Keratinocyte (primary cell): Measurements from ENCODE around the gene PFDN4. TPM values are rescaled to one million over a fixed set of nuclear protein-coding genes. Genes with fewer than 3 reads are reported as not detected.

Experiments
- DNase-seq: peaks from one replicate; pipeline ENCODE4 v3.0.0-alpha.2; 2011; ENCODE audit warnings: low read depth, missing footprints, low spot score
- FAIRE-seq: peaks from 2 replicates; lab custom pipeline; 2011; peaks lifted over from hg19 to GRCh38; lab: Jason Lieb, UNC
- H2AFZ ChIP-seq: 2 replicates; pipeline ENCODE4 v1.6.0; 2012; ENCODE audit warnings: low read length, control low read depth, inconsistent platforms; ENCODE audit not compliant: control insufficient read depth
- H3K27ac ChIP-seq: 2 replicates; pipeline ENCODE4 v1.5.1; 2011; ENCODE audit warnings: low read length; ENCODE audit not compliant: control insufficient read depth, insufficient read depth
- H3K27me3 ChIP-seq: 3 replicates; pipeline ENCODE4 v1.6.0; 2011; ENCODE audit warnings: low read length; ENCODE audit not compliant: control insufficient read depth, insufficient read depth; ENCODE audit errors: extremely low read depth
- H3K36me3 ChIP-seq, 2 experiments: 2 replicates in 1 of 2; 3 replicates in 1 of 2; pipeline ENCODE4 v1.5.1; 2011; ENCODE audit warnings: low read length in 2 of 2, mild to moderate bottlenecking in 1 of 2; ENCODE audit not compliant: control insufficient read depth in 2 of 2, insufficient read depth in 2 of 2; ENCODE audit errors: extremely low read depth in 1 of 2
- H3K4me1 ChIP-seq: 3 replicates; pipeline ENCODE4 v1.5.1; 2011; ENCODE audit warnings: low read length; ENCODE audit not compliant: control insufficient read depth, insufficient read depth; ENCODE audit errors: extremely low read depth
- H3K4me2 ChIP-seq: 3 replicates; pipeline ENCODE4 v1.6.0; 2011; ENCODE audit warnings: low read depth, low read length; ENCODE audit not compliant: control insufficient read depth, insufficient read depth; ENCODE audit errors: extremely low read depth
- H3K4me3 ChIP-seq, 3 experiments: fragments of 200-600 bp in 1 of 3; sonication (generic) in 1 of 3; 2 replicates in 2 of 3; 3 replicates in 1 of 3; pipeline ENCODE4 v1.5.1; 2011 to 2016; ENCODE audit warnings: low read length in 3 of 3, mild to moderate bottlenecking in 3 of 3, control low read depth in 2 of 3, inconsistent platforms in 1 of 3, low read depth in 1 of 3, mixed read lengths in 1 of 3, mixed run types in 1 of 3, moderate library complexity in 1 of 3; ENCODE audit not compliant: control insufficient read depth in 2 of 3, insufficient read depth in 2 of 3; ENCODE audit errors: extremely low read depth in 1 of 3
- H3K79me2 ChIP-seq: 2 replicates; pipeline ENCODE4 v1.6.0; 2012; ENCODE audit warnings: low read length; ENCODE audit not compliant: control insufficient read depth, insufficient read depth
- H3K9ac ChIP-seq: 3 replicates; pipeline ENCODE4 v1.6.0; 2011; ENCODE audit warnings: low read length; ENCODE audit not compliant: control insufficient read depth, insufficient read depth; ENCODE audit errors: extremely low read depth
- H3K9me1 ChIP-seq: 3 replicates; pipeline ENCODE4 v1.6.0; 2011; ENCODE audit warnings: low read length; ENCODE audit not compliant: control insufficient read depth, insufficient read depth; ENCODE audit errors: extremely low read depth
- H3K9me3 ChIP-seq: 2 replicates; pipeline ENCODE4 v1.5.1; 2012; ENCODE audit warnings: low read depth, low read length; ENCODE audit not compliant: control insufficient read depth
- H4K20me1 ChIP-seq: 3 replicates; pipeline ENCODE4 v1.6.0; 2011; ENCODE audit warnings: low read length; ENCODE audit not compliant: control insufficient read depth, insufficient read depth; ENCODE audit errors: extremely low read depth
- EZH2 ChIP-seq: IDR thresholded peaks from one replicate; pipeline ENCODE4 v1.6.1; 2012; ENCODE audit warnings: inconsistent platforms, mild to moderate bottlenecking, low read length, moderate library complexity
- dilution Hi-C: fragments of 300-500 bp; cut with MboI; formaldehyde crosslinking; loops from one replicate; pipeline ENCODE4 v1.7.0; 2020; ENCODE audit warnings: low sequenced_read_pairs; ENCODE audit not compliant: extremely low pct_ligation_motif_present
- polyA plus RNA-seq, 5 experiments: library from polyadenylated mRNA; depleted of rRNA in 3 of 5; stranded (reverse) in 3 of 5; stranded (forward) in 1 of 5; unstranded in 1 of 5; fragments of >200 nt; gene quantifications; 1 replicate in 1 of 5; 2 replicates in 3 of 5; 3 replicates in 1 of 5; pipeline versions ENCODE4 v1.2.1 to v1.2.3, GENCODE V29; 2011 to 2012; ENCODE audit warnings: missing spikeins in 2 of 5, low read depth in 1 of 5, low replicate concordance in 1 of 5
- TF ChIP-seq, protein P1 (sequence below), 3 experiments: IDR thresholded peaks in 1 of 3; conservative IDR thresholded peaks in 1 of 3; optimal IDR thresholded peaks in 1 of 3; 2 replicates in 2 of 3; 3 replicates in 1 of 3; pipeline versions ENCODE3 to v1.5.1; 2011; ENCODE audit warnings: low read length in 3 of 3, mild to moderate bottlenecking in 3 of 3, moderate library complexity in 2 of 3, control low read depth in 1 of 3, inconsistent platforms in 1 of 3; ENCODE audit not compliant: insufficient read depth in 2 of 3; ENCODE audit errors: extremely low read depth in 1 of 3

PFDN4 gene
- polyA plus RNA-seq, 1 donor (not counting 4 experiments of a cell fraction or from before 2014, with no cell fraction given): 65.7 TPM

DNA sequence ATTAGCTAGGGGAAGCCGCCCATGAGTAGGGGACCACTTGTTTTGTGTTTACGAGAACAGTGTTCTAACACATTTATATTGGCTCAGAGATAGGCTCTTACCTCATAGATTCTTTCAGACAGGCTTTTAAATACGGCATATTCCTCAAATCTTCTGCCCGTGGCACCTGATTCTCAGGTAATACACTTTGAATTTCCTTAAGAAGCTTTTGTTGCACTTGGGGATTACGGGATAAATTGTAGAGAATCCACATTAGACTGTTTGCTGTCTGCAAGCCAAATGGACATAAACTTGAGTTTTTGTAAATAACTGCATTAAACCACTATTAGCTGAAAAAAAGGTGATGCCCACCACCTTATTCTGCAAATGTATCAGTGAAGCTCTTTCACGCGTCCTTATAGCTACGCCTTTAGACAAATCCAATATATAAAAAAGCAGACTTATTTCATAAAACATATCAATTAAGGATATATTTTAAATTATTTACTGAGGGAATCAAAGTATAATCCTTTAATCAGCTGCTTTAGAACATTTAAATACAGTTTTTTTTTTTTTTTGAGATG, 49.0 kb upstream of the PFDN4 start:
- dilution Hi-C loops: no loop called here
- peaks cover 3% of the 10 kb centered on the region for H3K4me1 ChIP-seq
- no peaks in the 10 kb centered on the region for H3K79me2 ChIP-seq
- FAIRE-seq (no peak), DNase-seq (no peak)
- H4K20me1 ChIP-seq: no peaks in the 10 kb centered on the region
- H3K4me3 ChIP-seq: no peak overlapping the region
- TF ChIP-seq, protein P1, sequence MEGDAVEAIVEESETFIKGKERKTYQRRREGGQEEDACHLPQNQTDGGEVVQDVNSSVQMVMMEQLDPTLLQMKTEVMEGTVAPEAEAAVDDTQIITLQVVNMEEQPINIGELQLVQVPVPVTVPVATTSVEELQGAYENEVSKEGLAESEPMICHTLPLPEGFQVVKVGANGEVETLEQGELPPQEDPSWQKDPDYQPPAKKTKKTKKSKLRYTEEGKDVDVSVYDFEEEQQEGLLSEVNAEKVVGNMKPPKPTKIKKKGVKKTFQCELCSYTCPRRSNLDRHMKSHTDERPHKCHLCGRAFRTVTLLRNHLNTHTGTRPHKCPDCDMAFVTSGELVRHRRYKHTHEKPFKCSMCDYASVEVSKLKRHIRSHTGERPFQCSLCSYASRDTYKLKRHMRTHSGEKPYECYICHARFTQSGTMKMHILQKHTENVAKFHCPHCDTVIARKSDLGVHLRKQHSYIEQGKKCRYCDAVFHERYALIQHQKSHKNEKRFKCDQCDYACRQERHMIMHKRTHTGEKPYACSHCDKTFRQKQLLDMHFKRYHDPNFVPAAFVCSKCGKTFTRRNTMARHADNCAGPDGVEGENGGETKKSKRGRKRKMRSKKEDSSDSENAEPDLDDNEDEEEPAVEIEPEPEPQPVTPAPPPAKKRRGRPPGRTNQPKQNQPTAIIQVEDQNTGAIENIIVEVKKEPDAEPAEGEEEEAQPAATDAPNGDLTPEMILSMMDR (optimal IDR thresholded peaks at IDR 0.05 in 1 of 3, IDR thresholded peaks at IDR 0.05 in 1 of 3, conservative IDR thresholded peaks at IDR 0.05 in 1 of 3; ENCODE audit: extremely low read depth in 1 of 3, insufficient read depth in 2 of 3, low read length in 3 of 3): no peak
- TF ChIP-seq EZH2: no peak
- no peaks in the 10 kb centered on the region for H3K9me1 ChIP-seq
- H3K9me3 ChIP-seq: no peaks in the 10 kb centered on the region
- H3K27me3 ChIP-seq: no peaks in the 10 kb centered on the region
- no peak overlapping the region for H3K9ac ChIP-seq
- H3K36me3 ChIP-seq: no peaks in the 10 kb centered on the region
- no peak overlapping the region for H3K27ac ChIP-seq
- no peak overlapping the region for H3K4me2 ChIP-seq
- no peak overlapping the region for H2AFZ ChIP-seq

DNA sequence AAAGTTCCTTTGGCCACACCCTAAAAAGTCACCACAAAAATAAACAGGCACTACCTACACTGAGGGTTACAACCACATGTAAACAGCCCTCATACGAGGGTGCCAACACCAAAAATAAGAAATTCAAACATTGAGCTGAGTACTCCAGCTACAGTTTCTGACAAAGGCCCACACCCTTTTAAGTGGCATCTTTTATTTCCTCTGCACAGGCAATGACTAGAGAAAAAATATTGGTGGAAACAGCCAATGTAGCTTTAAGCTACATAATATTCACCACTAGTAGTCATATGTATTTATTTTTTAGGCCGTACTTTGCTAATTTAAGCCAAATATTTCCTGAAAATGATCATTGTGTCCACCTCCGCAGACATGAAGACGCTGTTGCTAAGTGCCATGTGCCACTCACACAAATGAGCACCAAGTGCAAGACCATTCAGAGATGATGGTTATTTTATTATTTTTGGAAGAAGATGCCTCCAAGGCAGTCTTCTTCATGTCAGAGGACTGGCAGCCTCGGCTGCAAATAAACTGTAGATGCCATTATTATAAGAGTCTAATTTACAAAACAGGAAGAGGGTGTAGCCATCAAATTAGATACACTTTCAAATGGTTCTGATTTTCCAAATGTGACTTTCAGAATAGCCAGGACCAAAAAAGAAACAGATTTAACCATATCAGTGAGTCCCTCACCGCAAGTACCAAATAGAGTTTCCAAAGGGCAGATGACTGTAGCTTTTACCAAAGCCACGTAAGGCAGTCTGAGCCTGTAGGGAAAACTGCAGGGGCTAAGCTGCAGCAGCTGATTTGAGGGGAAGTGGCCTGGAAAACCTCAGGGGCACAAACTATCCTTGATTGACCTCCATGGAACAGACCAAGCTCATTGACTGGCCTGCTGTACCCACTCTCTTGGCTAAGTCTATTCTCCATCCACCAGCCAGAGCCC, 47.6 kb upstream of the PFDN4 start:
- TF ChIP-seq EZH2: no peak
- TF ChIP-seq, protein P1 (optimal IDR thresholded peaks at IDR 0.05 in 1 of 3, IDR thresholded peaks at IDR 0.05 in 1 of 3, conservative IDR thresholded peaks at IDR 0.05 in 1 of 3; ENCODE audit: extremely low read depth in 1 of 3, insufficient read depth in 2 of 3, low read length in 3 of 3): no peak
- Histone ChIP-seq H3K27me3 (no peaks in the 10 kb centered on the region), H3K4me3 (no peak overlapping the region), H3K9ac (no peak overlapping the region), H3K79me2 (no peaks in the 10 kb centered on the region), H4K20me1 (no peaks in the 10 kb centered on the region), H3K36me3 (no peaks in the 10 kb centered on the region), H3K9me1 (no peaks in the 10 kb centered on the region), H3K27ac (no peak overlapping the region), H3K4me1 (no peaks in the 10 kb centered on the region), H3K4me2 (no peak overlapping the region), H3K9me3 (no peaks in the 10 kb centered on the region), H2AFZ (no peak overlapping the region)
- dilution Hi-C loops: no loop called here
- no peak for FAIRE-seq
- DNase-seq: no peak
